ENCODE measurements around the gene SHTN1.

The SHTN1 gene

GRCh38 chr10:116866066-116866465 is 138.9 kb downstream of the SHTN1 start:
- no peak for DNase-seq

- DNase-seq = no peak
Measured at GRCh38 chr10:116864436-116864835, 140.6 kb downstream of the SHTN1 start.

GRCh38 chr10:116861796-116862195 is 143.2 kb downstream of the SHTN1 start:
- no peak for DNase-seq

- no peak for DNase-seq
Measured at GRCh38 chr10:116857156-116857555, 147.8 kb downstream of the SHTN1 start.

GRCh38 chr10:116853701-116854100 is 151.3 kb downstream of the SHTN1 start:
- no peak for DNase-seq

GRCh38 chr10:116853287-116853686 is 151.7 kb downstream of the SHTN1 start:
- no peak for DNase-seq

GRCh38 chr10:116852246-116852645 is 152.7 kb downstream of the SHTN1 start:
- DNase-seq = no peak

- DNase-seq = no peak
Measured at GRCh38 chr10:116850058-116850611, 154.9 kb downstream of the SHTN1 start.

- no peak for DNase-seq
Measured at GRCh38 chr10:116849248-116850057, 155.5 kb downstream of the SHTN1 start, which contains the start of gene ENO4. ENO4 (plus strand) TSS chr10:116849499; CDS start chr10:116849567, 68 bp downstream.

GRCh38 chr10:116848944-116849247 is 156.1 kb downstream of the SHTN1 start:
- DNase-seq = no peak

- peak; percentile 21 for DNase-seq
Measured at GRCh38 chr10:116848032-116848943, 156.7 kb downstream of the SHTN1 start.

- peak; percentile 34 for DNase-seq
Measured at GRCh38 chr10:116845823-116846222, 159.2 kb downstream of the SHTN1 start.

GRCh38 chr10:116840389-116841075 is 164.5 kb downstream of the SHTN1 start:
- no peak for DNase-seq

- DNase-seq = no peak
Measured at GRCh38 chr10:116838143-116838725, 166.8 kb downstream of the SHTN1 start.

- DNase-seq = peak; percentile 44
Measured at GRCh38 chr10:116836902-116837523, 168.0 kb downstream of the SHTN1 start.

- DNase-seq = no peak
Measured at GRCh38 chr10:116836083-116836482, 168.9 kb downstream of the SHTN1 start.

- no peak for DNase-seq
Measured at GRCh38 chr10:116835658-116836057, 169.3 kb downstream of the SHTN1 start.

- no peak for DNase-seq
Measured at GRCh38 chr10:116833986-116834985, 170.7 kb downstream of the SHTN1 start.

GRCh38 chr10:116831790-116832189 is 173.2 kb downstream of the SHTN1 start:
- DNase-seq = no peak
